HL-60/S4 (cell line): ENCODE data around the gene SLC39A11.

Experiments used
- in situ Hi-C: fragments of 300-500 bp; cut with MboI; formaldehyde crosslinking; loops from 2 replicates; pipeline ENCODE4 v1.14.3; 2022; ENCODE audit warnings: low sequenced_read_pairs

The SLC39A11 gene

DNA sequence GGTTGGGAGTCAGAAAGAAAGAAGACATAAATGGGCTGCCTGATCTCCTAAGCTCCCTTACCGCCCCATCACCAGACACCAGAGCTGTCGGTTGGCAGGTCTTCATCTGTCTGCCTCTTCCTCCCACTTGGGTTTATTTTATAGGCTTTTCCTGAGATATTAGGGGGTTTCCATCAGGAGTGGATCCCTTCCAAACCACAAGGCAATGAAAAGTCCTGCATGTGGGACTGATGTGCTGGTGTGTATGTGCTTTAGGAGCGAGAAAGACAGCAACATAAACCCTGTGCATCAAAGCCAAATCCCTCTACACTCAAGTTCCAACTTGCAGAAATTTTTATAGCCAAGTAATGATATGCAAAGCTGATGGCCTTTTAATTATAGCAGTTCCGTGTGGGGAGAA lies 389.5 kb downstream of the SLC39A11 start:
- in situ Hi-C loops: no loop called here

DNA sequence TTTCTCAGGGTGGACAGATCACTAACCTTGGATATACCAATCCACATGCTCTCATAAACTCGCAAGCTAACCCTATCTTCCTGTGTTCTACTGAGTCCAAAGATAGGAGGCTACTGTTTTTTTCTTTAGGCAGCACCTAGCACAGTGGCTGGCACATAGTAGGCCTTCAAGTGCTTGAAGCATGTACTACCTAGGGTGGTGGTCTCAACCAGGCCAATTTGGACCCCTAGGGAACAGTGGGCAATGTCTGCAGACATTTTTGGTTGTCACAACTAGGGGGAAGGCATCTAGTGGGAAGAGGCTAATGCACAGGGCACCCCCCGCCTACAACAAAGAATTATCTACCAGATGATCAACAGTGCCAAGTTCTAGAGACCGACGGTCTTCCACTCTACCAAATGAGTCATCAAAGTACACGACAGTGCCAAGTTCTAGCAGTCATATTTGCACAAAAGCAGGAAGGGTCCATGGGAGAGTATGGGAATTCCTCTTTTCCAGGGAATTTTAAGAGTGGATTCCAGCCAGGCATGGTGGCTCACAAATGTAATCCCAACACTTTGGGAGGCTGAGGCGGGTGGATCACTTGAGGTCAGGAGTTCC lies 390.3 kb downstream of the SLC39A11 start:
- in situ Hi-C loops: no loop called here

DNA sequence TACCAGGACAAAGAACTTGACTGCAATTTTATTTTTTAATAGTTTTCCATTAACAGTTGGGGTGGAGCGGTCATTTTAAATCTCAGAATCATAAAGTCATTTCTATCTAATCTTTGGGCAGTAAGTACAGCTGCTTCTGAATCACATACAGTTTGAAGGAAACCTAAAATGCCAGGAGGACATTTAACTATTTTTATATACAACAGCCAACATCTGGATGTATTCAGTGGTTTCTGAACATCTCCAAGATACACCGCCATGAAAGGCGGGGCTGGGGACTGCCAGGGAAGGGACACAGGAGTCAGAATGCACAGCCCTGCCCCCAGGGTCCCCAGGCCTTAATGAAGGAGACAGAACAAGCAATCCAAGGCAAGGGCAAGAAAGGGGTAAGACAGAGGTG lies 392.3 kb downstream of the SLC39A11 start:
- in situ Hi-C loops: no loop called here

DNA sequence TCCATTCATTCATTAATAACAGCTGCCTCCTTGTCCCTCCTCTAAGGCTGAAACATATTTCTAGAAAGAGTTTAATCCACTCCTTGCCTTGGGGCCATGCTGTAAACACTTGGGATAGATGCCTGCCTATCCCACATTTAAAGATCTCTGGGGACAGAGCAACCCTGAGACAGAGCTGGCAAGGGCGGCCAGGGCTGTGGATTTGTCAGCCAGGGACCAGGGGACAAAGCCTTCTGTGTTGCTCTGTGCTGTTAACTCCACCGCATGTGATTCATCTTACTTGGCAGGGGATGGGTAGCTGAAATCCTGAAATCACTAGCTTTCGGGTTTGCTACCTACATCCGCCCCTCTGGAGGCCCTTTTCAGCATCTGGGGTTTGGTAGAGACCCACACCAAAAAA lies 392.9 kb downstream of the SLC39A11 start:
- in situ Hi-C loops: no loop called here

DNA sequence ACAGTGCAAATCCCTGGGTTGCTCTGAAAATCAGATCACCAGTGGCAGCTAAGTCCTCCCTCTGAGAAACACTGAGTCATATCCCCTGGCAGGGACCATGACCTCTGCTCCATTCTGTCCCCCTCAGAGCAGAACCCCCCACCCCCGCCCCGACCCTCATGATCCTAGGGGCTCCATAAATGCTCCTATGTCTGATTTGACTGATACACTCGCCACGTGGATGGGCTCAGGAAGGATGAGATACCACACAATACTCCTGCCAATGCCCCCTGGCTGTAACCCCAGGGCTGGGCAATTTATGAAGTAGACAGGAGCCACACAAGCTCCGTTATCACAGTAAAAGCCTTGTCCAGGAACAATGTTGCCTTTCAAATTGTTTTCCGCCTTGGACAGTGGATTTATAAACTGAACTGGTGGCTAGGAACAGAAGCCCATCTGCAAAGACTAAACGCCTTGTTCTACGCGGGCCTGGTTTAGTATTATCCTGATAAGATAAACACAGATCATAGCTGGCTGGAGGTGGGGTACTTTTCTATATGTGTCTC lies 394.8 kb downstream of the SLC39A11 start:
- in situ Hi-C loops: no loop called here

DNA sequence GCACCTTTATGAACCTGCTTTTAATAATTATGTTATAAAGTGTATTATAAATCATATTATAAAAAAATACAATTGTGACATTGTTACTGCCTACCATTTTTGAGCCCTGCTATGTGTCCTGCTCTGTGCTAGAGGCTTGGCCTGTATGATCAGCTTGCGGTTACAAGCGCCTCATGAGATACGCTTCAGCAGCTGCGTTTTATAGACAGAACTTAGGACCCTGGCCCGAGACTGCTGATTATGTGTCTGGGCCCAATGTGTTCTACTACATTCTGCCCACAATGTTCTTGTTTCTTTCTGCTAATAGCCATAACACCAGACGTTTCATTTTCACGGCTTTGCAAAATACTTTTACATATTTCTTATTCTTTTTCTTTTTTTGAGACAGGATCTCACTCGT lies 395.8 kb downstream of the SLC39A11 start:
- in situ Hi-C loops: no loop called here

DNA sequence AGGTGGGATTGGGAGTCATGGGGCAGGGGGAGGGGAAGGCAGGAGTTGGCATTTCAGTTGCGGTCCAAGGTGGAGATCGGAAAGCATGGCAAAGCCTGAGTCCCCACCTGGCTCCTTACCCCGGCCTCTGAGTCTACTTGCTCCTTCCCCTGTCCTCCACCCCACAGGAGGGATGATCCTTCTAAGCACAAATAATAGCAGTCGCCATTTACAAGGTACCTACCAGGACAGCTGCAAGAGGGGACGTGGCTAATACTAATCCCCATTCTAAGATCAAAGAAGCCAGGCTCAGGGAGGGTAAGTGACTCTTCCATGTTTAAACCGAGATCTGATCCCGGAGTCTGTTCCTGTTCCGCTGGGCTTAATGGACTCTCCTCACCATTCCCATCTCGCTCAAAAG lies 396.3 kb downstream of the SLC39A11 start:
- in situ Hi-C loops: no loop called here

DNA sequence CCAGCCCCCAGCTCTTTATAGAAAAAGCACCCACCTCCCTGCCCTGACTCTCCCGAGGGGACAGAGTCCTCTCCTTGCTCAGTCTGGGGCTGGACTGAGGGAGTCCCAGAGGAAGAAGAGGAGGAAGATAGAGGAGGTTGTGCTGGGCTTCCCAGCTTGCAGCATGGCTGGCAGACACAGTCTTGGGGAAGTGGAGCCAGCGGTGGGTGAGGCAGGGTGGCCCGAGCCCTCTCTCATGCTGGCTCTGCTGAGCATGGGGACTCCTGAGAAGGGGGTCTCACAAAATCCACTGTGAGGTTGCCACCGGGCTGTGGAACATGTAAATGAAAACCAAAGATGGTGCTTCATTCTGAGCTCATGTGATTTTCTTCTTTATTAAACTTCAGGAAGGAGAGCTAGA lies 398.5 kb downstream of the SLC39A11 start:
- in situ Hi-C loops: no loop called here

DNA sequence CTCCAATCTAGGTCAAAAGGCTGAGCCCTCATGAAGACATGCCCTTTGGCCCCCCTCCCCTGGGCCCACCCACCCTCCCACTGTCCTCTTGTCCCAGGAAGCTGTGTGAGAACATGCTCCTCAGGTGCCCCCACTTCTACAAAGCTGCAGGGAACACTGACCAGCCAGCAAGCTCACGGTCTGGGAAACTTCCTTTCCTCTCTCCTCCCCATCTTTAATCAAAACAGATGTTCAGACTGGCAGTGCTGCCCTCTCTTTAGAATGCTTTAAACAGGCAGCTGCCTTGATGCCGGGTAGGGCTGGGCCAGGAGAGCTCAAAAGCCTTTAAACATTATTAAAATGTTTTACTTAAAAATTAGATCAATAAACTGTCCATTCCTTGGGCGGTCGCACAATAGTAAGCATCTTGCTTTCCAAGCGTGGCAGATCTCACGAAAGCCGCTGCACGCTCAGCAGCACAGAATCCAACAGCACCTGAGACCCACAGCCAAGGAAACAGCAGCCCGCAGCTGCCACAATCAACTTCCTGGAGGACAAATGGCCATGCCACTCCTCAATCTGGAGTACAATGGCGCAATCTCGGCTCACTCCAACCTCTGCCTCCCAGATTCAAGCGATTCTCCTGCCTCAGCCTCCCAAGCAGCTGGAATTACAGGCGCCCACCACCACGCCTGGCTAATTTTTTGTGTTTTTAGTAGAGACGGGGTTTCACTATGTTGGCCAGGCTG lies 399.2 kb downstream of the SLC39A11 start:
- in situ Hi-C loops: no loop called here

DNA sequence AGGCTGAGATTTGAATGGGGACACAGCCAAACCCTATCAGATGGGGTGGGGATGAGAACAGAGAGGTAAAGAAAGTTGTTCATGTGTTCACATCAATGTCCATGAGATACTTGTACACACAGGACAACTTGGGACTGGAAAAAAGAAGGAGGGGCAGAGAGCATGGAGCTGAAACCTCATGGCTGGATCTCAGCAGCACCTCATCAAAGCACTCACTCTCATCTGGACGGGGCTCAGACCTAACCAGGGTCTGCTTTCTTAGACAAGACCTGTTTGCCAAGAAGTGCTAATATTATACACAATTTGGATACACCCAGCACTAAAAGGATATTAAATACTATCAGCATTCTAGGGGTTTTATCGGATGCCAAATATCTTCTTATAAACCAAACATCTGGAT lies 399.8 kb downstream of the SLC39A11 start:
- in situ Hi-C loops: no loop called here

DNA sequence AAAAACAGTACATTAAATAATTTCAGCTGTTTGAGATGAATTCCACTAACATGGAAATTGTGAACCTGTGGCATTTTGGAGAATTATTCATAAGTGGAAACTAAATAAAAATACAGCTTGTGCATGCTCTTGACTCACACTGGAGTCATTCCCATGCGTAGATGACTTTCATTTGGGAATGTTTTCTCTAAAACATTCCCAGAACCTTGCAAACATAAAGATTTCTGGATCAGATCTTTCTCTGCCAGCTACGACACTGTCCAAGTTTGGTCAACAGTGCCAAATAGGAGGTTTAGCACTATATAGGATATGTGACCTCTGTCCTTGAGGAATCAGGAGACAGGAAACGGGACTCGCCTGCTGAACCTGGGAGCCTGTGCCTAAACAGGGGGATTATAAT lies 400.9 kb downstream of the SLC39A11 start:
- in situ Hi-C loops: no loop called here

DNA sequence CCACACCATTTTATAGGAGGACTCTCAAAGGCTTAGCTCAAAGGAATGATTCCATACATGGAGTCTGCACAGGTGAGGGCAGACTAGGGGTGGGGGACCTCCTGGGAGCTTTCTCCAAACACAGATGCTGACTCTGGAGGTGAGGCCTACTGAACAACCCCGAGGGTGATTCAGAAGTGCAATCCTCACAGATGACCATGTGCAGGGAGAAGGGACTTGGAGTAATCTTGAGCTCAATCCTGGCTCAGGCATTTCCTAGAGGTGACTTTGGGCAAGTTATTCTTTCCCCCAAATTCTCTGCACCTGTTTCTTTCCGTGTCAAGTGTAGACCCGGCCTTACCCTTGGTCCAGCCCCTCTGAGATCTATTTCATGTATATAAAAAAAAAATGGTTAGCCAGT lies 401.5 kb downstream of the SLC39A11 start:
- in situ Hi-C loops: no loop called here

DNA sequence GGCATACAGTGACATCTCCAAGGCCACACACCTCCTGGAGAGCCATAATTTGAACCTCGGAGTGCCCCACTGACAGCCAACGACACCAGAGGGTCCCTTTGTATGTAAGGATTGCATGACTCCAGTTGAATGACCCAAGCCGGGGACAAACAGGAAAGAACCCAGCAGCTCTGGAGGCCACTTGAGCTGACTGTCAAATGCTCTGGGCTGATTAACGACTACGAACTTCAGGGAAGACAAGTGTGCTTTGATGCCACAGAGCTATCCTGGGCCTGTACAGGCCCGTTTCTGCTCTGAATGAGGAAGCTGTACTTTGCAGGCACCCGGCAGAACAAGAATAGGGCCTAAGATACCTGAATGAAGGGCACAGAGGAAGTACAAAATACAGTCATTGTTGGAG lies 404.6 kb downstream of the SLC39A11 start:
- in situ Hi-C loops: no loop called here

DNA sequence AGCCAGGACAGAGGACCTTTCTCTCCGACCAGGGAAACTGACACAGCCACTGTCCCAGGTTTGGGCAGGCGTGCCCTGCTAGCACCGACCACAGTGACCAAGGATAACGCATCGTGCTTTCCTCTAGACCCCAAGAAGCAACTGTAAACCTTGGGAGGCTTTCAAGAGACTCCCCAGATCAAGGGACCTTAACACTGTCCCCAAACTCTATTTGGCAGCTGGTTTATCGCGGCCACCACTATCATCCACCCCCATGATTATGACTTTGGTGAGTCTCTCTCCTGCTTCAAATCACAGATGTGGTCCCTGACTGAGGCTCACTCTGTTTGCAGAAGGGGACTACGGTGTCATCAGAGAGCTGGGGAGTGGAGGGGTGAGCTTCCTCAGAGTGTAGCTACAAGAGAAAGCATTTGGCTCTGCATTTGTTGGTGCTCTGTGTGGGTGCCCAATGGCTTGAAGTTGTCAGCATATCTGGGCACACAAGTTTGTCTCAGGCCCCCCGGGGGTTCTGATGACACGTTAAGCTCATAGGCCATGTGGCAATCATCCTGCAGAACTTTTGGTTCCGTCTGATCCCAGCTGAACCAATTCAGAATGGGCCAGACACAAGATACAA lies 408.0 kb downstream of the SLC39A11 start:
- in situ Hi-C loops: no loop called here

DNA sequence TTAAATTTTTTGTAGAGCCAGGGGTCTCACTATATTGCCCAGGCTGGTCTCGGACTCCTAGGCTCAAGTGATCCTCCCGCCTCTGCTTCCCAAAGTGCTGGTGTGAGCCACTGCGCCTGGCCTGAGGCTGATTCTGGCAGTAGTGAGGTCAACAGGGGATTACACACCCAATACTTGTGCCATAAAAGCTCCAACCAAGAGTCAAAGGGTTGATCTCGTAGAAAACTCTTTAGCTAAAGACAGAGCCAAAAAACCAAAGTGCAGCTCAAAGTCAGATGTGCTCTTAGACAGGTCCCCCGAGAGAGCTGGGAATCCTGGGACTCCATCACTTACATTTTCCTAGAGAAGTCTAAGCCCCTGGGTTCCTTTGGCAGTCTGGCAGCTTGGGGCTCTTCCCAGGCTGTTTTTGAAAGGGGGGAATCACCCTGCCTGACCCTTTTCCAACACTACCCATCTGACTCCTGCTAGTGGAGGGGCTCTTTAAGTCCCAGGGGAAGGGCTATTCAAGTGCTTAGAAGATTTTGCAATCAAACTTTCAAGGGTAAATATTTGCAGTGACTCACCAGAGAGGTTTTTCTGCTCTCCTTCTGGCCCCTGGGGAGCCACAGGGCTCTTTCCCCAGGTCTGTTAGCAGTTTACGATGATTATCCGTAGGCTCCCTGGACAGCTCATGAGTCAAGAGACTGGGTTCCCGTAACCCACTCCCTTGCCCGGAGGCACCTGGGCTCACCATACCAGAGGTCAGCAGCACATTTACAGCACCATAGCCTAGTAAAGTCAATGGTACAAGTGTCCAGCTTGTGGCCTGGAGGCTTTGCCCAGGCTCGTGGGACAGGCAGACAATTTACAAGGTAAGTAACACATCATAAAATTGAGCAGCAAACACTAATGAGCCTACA lies 408.7 kb downstream of the SLC39A11 start:
- in situ Hi-C loops: no loop called here

DNA sequence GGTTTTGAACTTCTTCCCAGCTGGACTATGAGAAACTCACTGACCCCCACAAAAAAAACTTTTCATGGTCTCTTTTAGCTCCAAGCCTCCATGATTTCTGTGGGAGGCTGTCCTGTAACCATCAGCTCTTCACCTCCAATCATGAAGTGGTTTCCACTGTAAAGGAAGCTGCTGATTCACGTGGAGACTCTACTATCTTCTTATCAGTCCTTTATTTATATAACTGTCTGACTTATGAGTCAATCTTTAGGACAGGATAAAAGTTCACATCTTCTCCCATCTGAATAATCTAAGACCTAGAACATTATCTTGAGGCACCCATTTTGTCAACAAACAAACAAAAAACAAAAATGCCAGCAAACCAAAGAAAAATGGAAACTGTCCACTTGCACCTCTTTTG lies 409.9 kb downstream of the SLC39A11 start:
- in situ Hi-C loops: no loop called here

DNA sequence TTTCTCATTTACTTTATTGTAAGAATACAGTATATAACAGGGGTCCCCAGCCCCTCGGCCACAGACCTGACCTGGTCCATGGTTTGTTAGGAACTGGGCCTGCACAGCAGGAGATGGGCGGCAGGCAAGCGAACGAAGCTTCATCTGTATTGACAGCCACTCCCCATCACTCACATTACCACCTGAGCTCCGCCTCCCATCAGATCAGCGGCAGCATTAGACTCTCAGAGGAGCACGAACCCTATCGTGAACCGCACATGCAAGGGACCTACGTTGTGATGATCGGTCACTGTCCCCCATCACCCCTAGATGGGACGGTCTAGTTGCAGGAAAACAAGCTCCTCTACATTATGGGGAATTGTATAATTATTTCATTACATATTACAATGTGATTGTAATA lies 410.6 kb downstream of the SLC39A11 start:
- in situ Hi-C loops: no loop called here

DNA sequence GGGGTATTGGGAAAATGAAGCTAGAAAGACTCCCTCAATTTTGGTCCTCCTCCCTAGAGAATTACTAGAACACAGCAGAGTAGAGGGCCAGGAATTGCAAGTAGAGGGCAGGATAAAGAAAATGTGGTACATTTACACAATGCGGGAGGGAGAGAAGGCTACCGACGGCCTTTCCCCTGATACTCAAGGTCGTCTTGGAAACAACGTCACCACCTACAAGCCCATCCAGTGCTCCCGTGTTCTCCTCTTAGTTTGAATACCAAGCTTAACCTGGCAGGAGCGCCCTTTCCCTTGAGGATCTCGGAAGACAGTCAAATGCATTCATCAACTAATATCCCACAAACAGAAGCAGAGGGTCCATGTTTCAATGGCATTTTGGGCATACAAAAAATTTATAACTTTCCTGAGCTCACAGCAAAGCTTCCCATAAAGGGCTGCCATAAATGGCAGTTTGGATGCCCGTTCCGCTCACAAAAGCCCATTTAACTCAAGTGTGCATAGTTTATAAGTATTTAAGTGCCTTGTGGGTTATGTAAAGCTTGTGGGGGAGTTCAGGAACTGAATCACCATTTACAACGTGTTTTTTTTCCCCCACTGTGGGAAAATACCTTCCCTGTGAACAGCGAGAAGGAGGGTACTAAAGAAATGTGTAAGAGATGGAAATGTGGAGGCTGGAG lies 414.6 kb downstream of the SLC39A11 start:
- in situ Hi-C loops: no loop called here

DNA sequence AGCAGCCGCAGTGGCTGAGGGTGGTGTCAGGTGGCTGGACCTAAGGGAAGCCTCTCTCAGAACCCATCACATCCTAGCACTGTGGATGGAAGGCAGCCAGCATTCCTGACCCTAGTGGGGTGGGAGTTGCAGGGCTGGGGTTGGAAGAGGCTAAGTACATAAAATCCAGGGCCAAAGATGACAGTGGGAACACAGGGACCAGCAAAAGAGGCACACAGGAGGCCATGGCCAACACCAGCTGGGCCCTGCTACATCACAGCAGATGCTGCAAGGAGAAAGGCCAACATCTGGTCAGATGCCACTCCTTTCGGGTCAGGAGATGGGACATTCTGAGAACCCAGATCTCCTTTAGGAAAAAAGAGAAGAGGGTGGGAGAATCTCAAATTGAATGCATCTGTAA lies 415.4 kb downstream of the SLC39A11 start:
- in situ Hi-C loops: no loop called here

DNA sequence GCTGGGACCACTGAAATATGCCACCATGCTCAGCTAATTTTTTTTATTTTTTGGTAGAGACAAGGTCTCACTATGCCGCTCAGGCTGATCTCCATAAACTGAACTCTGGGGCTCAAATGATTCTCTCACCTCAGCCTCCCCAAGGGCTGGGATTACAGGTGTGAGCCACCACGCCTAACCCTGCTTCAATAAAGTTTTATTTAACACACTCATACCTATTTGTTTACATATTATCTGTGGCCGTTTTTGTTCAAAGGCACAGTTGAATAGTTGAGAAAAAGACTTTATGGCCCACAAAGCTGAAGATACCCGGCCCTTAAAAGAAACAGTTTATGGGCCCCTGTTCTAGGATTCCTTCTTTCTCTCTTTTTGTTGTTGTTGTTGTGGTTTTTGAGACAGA lies 419.8 kb downstream of the SLC39A11 start:
- in situ Hi-C loops: no loop called here

DNA sequence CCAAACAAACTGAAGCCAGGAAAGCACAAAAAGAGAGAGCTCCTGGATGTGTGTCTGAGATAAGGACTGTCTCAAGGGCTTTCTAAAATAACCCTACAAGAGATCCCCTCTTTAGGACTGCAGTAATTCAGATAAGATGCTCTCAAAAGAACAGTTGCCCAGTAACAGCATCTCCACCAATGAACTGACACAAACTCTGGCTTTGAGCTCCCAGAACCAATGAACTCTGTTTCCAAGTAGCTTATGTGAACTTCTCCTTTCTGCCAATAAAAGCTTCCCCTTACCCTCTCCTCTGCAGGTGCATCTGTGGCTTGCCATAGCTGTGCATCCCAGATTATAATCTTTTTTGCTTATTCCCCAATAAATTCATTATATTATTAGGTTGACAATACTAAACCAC lies 421.5 kb downstream of the SLC39A11 start:
- in situ Hi-C loops: no loop called here
